ENCODE measurements around the gene KCNG2.
A peak's percentile ranks its signal among the peaks of the same experiment; 100 is the strongest.

Gene KCNG2

DNA sequence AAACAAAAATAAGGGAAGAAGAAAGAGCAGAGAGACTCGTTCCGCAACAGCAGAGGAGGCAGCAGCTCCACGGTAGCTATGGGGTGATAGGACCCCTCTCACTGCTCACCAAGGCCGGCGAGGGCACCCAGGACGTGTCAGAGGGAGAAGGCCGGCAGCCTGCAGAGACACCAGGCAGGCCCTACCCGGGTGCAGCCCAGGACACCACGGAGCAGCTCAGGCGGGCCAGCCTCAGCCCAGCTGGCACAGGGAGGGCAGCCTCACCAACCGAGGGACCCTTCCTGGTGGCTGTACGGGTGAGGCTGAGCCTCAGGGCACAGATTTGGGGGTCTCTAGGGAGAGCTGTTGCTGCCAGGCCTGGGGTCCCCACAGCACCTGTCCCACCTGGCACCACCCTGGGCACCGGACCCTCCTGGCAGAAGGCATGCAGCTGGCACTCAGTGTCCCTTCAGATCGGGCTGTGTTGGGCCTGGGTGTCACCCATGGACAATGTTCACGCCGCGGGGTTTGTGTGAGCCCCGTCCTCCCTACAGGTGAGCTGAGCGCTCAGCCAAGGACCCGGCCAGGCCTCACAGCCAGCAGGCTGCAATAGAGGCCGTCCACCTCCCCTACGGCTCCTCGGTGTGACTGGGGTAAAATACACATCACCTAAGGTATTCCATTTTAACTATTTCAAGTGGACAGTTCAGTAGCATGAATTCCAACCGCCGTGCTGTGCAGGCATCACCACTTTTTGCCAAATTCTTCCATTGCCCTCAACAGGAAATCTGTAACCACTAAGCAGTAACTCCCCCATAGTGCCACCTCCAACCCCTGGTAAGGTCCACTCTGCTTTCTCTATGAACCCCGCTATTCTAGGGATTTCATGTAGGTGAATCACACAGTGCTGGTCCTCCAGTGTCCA, 21.6 kb downstream of the KCNG2 start:
- no peak for DNase-seq (ENCODE audit: low spot score)

DNA sequence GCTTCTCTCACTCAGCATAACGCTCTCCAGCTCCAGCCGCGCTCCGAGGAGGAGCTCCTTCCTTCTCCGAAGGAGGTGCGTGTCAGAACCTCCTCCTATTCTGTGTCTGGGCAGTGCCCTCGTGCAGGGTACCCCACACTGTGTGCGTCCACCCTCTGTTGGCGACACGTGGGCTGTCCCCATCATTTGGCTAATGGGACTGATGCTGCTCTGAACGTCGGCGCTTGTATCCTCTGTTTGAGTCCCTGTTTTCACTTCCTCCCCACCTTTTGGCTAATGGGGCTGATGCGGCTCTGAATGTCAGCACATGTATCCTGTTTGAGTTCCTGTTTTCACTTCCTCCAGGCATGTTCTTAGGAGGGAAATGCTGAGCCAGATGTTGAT, 22.2 kb downstream of the KCNG2 start:
- peak; percentile 60 for DNase-seq (ENCODE audit: low spot score)

DNA sequence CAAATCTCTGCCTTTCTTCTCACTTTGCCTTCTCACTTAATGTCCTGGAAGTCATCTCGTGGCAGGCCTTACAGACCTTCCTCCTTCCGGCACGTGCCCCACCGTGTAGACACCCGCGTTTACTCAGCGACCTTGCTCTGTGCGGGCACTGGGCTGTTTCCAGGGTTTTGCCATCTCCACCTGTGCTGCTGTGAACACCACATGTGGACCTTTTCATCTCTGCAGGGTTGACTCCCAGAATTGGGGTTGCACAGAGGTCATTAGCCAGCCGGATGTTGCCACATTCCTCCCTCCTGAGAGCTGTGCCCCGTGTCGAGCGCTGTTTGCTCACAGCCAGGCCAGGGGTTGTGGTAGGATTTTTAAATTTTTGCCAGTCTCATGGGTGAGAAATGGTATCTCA, 25.4 kb downstream of the KCNG2 start:
- no peak for DNase-seq (ENCODE audit: low spot score)

DNA sequence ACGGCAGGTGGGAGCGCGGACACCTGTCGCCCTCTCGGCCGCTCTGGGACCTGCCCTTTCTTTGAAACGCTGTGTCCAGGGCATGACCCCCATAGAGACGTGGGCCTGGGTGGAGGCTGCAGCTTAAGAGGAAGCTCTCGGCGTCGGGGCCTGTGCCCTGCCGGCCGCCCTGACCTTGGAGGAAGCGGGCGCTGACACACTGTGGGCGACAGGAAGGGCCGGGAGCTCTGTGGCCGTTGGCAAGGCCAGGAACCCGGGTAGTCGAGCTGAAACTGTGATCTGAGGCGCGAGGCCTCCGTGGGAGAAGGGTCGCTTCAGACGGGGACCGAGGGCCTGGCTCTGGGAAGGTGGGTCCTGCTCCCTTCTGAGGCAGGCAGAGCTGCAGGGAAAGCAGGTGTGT, 28.2 kb downstream of the KCNG2 start:
- no peak for DNase-seq (ENCODE audit: low spot score)

DNA sequence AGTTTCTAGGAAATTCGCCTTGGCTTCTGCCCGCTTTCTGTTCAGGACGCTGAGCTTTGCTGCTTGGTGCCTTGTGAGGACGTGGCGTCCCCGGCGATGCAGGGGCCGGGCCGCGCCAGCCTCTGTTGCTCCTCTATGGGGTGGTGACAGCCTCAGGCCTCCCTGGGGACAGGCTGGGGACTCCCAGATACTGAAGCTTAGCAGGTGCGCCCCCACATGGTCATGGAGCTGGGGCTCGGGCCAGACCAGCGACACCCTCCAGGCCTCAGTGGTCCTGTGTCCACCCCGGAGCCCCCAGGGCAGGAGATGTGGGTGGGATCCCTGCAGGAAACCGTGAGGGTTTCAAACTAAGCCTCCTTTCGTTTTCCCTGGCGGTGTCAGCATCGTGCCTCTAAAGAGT, 29.2 kb downstream of the KCNG2 start:
- DNase-seq (ENCODE audit: low spot score) = no peak

DNA sequence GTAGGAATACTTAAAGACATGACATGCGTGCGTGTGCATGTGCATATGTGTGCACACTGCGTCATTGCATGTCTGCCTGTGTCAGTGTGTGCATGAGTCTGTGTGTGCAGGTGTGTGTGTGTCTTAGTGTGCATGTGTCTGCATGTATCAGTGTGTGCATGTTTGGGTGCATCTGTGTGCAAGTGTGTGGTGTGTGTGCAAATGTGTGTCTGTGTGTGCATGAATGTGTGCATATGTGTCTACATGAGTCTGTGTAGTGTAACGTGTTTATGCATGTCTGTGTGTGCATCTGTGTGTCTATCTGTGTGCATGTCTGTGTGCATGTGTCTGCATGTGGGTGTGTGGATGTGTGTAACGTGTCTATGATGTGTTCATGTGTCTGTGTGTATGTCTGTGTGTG, 30.5 kb downstream of the KCNG2 start:
- no peak for DNase-seq (ENCODE audit: low spot score)

DNA sequence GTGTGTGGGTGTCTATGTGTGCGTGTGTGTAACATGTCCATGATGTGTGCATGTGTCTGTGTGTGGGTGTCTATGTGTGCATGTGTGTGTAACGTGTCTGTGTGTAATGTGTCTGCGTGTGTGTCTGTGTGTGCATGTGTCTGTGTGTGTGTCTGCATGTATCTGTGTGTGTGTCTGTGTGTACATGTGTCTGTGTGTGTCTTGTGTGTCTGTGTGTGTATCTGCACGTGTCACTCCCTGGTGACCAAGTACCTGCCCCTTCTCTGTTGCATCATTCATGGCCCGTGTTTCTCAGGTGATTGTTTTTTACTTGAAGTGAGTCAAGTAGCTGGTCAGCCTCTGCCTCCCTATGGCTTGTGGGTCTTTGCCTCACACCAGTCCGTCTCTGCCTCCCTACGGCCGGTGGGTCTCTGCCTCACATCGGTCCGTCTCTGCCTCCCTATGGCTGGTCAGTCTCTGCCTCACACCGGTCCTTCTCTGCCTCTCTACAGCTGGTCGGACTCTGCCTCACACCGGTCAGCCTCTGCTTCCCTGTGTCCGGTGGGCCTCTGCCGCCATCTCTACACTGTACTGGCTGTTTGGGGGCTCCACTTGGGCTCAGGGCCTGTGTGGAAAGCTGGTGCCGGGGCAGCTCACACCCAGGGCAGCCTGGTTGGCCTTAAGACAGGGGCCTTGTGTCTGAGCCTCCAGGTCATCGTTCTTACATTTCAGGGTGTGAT, 31.6 kb downstream of the KCNG2 start:
- DNase-seq (ENCODE audit: low spot score) = no peak

DNA sequence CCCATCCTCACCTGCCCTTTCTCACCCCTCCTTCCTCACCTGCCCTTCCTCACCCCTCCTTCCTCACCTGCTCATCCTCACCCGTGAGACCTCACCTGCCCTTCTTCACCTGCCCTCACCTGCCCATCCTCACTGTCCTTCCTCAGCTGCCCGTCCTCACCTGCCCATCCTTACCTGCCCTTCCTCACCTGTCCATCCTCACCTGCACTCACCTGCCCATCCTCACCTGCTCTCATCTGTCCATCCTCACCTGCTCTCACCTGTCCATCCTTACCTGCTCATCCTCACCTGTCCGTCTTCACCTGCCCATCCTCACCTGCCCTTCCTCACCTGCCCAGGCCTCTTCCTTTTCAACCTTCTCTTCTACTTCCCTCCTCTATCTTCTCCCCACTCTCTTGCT, 34.4 kb downstream of the KCNG2 start:
- DNase-seq (ENCODE audit: low spot score) = no peak

DNA sequence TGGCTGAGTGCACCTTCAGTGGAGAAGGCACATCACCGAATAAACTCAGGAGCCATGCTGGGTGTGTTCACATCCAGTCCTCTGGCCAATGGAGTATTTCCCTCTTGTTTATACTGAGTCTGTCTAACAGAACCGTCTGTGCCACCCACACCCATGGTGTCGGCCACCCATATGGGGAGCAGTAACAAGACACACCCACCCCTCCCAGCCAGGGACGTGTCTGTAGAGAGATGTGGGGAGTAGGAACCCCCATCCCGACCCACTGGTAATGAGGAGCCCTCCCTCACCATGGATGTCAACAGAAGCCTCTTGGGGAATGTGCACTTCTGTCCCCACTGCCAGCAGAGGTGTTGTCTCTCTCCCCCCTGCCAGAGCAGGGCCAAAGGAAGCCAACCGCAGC, 37.1 kb downstream of the KCNG2 start:
- no peak for DNase-seq (ENCODE audit: low spot score)

DNA sequence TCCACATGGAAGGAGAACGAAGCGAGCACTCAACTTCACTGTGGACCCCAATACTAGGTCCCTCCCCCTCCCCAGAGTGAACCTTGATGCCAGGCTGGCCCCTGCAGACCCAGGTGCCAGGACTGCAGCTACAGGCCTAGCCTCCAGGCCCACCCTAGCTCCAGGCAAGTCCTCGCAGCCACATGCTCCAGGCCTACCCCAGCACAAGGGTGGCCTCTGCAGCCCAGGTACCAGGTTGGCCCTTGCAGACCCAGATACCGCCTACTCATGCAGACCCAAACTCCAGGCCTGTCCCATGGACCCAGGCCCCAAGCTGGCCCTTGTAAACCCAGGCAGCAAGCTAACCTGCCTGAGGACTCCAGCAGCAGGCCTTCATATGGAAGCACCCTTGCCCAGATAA, 44.2 kb downstream of the KCNG2 start:
- no peak for DNase-seq (ENCODE audit: low spot score)

DNA sequence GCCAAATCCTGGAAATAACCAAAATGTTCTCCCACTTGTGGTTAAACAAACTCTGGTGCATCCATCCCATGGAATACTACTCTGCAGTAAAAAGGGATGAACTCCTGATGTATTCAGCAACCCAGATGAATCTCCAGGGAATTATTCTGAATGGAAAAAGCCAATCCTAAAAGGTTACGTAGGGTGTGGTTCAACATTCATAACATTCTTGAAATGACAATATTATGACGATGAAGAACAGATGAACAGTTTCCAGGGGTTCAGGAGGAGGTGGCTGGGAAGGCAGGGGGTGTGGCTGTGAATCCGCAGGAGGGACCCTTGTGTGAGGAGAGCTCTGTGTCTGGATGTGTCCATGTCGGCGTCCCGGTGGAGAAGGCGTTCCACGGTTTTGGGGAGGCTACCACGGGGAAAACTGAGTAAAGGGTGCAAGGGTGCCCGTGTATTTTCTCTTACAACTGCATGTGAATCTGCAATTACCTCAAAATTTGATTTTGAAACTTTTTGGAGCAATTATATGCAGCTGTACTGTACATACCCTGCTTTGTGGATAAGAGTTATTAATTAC, 47.3 kb downstream of the KCNG2 start:
- no peak for DNase-seq (ENCODE audit: low spot score)

DNA sequence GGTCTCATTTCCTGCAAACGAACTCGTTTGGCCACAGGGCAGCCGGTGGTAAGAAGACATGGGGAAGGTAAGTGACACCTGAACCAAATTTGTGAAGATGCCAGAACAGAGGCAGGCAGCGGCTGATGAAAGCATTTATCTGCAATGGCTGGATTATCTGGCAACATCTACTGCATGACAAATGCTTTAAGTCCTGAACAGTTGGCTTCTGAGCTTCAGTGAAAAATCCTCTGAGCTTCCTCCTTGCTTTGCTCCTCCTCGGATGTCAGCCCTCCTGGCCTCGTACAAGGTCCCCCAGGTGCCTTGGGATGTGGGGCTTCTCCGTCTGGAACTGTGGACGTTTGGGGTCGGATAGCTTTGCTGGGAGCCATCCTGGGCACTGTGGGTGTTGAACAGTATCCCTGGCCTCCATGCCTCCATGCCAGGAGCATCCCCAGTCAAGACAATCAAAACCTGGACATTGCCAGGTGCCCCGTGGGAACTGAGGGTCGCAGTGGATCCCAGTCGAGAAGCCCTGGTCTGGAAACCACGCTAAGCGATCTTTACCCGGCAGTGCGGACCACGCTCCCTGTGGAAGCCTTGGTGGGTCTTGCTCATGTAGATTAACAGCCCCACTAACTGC, 49.3 kb downstream of the KCNG2 start:
- no peak for DNase-seq (ENCODE audit: low spot score)

DNA sequence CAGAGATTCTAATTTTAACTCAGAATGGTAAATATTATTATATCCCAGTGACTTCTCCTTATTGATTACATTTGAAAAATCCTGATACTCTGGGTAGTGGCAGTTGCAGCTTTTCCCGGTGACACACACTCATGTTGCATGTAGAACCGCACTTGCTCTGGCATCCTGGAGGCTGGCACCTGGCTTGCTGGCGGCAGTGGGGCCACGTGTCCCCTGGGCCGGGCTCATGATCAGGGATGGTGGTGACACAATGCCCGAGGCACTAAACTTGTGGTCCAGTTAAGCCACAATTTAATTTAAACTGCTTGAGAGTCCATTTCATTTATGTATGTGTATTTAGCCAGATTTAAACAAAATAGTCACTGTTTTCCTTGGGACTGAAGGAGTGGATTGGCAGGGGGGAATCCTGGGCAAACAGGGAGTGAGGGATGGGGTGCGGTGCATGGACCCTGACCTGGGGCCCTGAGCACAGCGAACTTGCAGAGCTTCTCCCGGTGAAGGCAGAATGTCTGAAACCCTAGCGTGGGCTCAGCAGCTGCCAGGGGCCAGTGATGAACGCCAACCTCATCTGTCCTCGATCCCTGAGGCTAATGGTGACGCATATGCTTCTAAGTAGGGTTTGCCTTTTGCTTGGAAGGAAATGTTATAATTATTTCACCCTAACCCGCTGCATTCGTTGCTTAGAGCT, 50.0 kb downstream of the KCNG2 start:
- no peak for DNase-seq (ENCODE audit: low spot score)

DNA sequence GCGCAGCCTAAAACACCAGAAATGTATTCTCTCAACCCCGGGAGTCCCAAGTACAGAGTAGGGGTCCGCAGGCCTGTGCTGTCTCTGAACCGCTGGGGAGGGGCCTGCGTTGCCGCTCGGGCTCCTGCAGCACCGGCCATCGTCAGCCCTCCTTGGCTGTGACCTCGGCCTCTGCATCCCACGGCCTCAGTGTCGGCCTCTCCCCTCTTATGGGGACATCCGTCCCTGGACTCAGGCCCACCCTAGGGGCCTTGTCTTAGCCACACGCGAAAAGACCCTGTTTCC, 50.5 kb downstream of the KCNG2 start:
- no peak for DNase-seq (ENCODE audit: low spot score)

DNA sequence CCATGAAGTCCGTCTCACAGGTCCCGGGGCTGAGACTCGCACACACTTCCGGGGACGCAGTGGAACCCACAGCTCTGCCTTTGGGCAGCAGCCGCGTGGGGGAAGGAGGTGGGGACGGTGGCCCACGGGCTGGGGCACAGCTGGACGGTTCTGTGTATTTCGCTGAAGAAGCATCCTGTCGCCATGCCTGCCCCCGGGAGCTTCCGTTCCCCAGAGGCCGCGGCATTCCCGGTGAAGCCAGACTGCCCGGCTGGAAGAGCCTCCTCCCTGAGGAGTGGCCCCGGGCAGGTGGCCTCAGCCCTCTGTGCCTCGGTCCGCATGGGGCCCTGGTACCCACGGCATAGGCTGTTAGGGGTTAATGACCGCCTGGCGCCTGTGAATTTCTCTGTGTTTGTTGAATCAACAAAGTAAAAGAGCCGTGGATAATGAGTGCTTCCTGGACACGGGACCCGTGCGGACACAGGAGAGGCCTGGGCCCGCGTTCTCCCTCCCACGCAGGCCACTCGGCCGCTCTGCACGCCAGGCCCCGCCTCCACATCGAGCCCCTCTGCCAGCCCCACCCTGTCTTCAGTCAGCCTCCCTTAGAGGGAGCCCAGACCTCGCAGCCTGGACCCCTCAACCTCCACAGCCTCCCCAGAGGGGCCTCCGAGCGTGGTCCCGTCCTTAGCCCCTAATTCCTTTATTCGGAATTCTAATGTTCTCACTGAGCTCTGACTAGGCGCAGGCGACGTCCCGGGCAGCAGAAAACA, 51.0 kb downstream of the KCNG2 start:
- DNase-seq (ENCODE audit: low spot score) = no peak

DNA sequence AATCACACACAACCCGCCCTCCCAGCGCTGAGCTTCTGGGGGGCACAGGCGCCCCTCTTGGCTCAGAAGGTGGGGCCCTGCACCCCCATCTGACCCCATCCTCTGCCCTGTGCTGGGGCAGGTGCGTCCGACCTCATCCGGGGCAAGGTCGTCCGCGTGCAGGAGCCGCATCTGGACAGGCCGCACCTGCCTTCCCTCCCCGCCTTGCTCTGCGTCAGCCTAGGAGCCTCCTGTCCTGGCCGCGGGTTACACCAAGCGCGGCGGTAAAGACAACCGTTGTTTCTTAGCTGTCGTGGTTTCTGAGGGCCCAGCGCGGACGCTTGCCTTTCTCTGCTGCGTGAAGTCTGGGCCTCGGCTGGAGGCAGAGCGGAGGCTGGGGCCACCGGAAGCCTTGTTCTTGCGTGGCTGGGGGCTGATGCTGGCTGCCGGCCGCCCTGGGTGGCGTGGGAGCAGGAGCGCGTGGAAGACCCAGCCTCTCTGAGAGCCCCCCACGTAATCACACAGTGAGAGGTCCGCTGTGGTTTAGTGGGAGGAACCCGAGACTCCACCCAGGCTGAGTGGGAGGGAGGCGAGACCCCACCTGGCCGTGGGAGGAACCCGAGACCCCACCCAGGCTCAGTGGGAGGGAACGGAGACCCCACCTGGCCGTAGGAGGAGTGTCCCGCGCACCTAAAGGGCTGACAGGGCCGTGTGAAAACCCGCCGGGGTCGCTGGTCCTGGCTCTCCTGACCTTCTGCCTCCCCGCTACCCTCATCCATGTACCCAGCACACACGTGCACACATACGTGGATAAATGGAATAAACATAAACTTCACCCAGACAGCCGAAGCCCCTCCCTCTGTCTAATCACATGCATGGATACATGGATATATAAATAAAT, 51.8 kb downstream of the KCNG2 start:
- no peak for DNase-seq (ENCODE audit: low spot score)

DNA sequence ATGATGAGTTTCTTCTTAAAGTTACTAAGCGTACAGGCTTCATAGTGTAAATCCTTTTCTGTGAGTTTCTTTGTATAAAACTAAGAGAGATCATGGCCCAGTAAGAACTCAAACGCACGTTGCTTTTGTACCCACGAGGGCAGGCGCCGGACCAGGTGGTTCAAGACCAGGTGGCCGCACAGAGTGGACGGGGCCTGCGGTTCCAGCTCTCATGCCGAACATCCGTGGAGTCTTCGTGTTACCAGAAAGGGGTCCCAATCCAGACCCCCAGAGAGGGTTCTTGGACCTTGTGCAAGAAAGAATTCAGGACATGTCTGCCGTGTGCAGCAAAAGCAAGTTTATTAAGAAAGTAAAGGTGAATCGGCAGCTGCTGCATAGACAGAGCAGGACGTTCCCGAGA, 53.0 kb downstream of the KCNG2 start:
- DNase-seq (ENCODE audit: low spot score) = no peak

DNA sequence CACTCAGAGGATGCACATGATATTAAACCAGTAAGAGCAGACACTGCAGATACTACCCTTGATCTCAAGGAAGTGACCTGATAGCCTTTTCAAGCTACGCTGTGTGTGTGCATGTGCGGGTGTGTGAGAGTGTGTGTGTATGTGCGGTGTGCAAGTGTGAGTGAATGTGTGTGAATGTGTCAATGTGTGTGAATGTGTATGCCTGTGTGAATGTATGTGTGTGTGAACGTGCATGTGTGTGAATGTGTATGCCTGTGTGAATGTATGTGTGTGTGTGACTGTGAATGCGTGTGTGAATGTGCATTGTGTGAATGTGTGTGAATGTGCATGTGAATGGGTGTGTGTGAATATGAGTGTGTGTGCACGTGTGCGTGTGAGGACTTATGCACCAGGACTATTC, 53.8 kb downstream of the KCNG2 start:
- no peak for DNase-seq (ENCODE audit: low spot score)

DNA sequence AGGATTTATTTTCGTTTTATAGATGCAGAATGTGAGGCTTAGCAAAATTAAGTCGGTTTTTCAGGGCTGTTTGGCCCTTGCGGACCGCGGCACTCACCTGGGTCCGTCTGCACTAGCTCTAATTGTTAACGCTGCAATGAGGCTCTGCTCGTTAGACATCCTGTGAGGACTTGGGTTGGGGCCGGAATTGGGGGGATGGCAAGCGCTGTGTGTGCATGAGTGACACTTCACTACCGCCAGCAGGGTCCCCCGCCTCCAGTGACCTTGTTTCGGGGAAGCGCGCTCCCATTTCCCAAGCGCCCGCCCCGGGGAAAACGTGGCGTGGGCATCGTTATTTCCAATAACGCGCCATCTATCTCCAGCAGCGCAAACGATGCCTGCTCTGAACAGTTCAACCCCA, 54.2 kb downstream of the KCNG2 start:
- no peak for DNase-seq (ENCODE audit: low spot score)

DNA sequence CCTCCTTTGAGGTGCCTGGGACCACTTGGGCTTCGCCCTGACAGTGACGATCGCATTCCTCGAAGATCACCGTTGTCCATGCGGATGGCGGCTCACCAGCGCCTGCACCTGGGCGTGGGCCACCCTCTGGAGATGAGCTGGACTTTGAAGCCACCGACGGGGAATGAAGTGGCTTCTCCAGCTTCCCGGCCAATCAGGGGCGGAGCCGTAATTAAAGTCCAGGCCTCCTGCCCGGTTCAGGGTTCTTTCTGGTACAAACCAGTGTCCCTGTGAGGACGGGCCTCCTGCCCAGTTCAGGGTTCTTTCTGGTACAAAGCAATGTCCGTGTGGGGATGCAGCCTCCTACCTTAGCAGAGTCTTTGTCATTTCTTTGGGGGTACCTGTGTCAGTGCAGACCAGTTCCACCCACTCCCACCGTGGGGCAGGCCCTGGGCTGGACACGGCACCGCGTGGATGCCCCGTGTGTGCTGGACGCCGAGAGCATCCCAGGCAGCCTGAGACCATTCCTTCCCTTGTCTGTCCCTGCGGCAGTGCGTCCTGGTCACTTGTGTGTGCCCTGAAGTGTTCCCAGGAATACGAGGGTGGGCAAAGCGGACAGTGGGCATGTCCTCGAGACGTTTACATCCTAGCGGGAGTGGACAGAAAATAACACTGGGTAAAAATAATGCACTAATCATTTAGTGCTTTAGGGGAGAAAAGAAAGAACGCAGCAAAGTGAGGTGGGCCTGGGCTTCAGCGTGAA, 55.0 kb downstream of the KCNG2 start:
- no peak for DNase-seq (ENCODE audit: low spot score)

Data from globus pallidus (tissue), 1 donor.